ENCODE measurements around the gene PLCD3. TPM values are rescaled to one million over a fixed set of nuclear protein-coding genes. Genes with fewer than 3 reads are reported as not detected.

PLCD3 gene
- total and polyA plus RNA-seq, 2 of the 13 experiments (the other 11 are each of a cell fraction or from before 2014, with no cell fraction given): 11.3 to 39.1 TPM

- 0 out of 2 replicates have a peak, but pooled peaks have one; percentile 85 for TF ChIP-seq ZNF83 (CRISPR knock-in tag; IDR thresholded peaks at IDR 0.05; ENCODE audit: borderline replicate concordance)
- peak; percentile 94 for TF ChIP-seq MED8 (CRISPR knock-in tag; IDR thresholded peaks at IDR 0.05; ENCODE audit: insufficient replicate concordance)
- TF ChIP-seq ZSCAN9 (CRISPR knock-in tag; IDR thresholded peaks at IDR 0.05; ENCODE audit: borderline replicate concordance): peak; percentile 26; the same call in 1 of the 2 replicates
- no peak for TF ChIP-seq RORA (CRISPR knock-in tag; IDR thresholded peaks at IDR 0.05)
- TF ChIP-seq PRPF4 (IDR thresholded peaks at IDR 0.05; ENCODE audit: low read depth, low read length, poor library complexity, severe bottlenecking): peak; percentile 98
- TF ChIP-seq SP4 (CRISPR knock-in tag; IDR thresholded peaks at IDR 0.05): no peak; the same call in 1 of the 2 replicates
- TF ChIP-seq ZNF644 (CRISPR knock-in tag; IDR thresholded peaks at IDR 0.05; ENCODE audit: low read depth): no peak
- TF ChIP-seq FLYWCH1 (CRISPR knock-in tag; IDR thresholded peaks at IDR 0.05): no peak
- no peak for TF ChIP-seq TOPORS (CRISPR knock-in tag; IDR thresholded peaks at IDR 0.05)
- TF ChIP-seq BRF2 (CRISPR knock-in tag; IDR thresholded peaks at IDR 0.05): peak; percentile 82; the same call in 1 of the 2 replicates
- TF ChIP-seq LBX2 (CRISPR knock-in tag; IDR thresholded peaks at IDR 0.05; ENCODE audit: borderline replicate concordance): no peak
- no peak; the same call in 1 of the 2 replicates for TF ChIP-seq ZNF569 (CRISPR knock-in tag; IDR thresholded peaks at IDR 0.05; ENCODE audit: borderline replicate concordance)
- TF ChIP-seq ZMYM2 (CRISPR knock-in tag; IDR thresholded peaks at IDR 0.05): no peak
- TF ChIP-seq XRCC5 (optimal IDR thresholded peaks at IDR 0.05; ENCODE audit: low read length): no peak
- no peak for TF ChIP-seq TCF7 (IDR thresholded peaks at IDR 0.05; ENCODE audit: low read depth)
- TF ChIP-seq STAT5B (CRISPR knock-in tag; IDR thresholded peaks at IDR 0.05): 0 out of 2 replicates have a peak, but pooled peaks have one; percentile 67
- TF ChIP-seq NFE2L2 (IDR thresholded peaks at IDR 0.05; ENCODE audit: low read length): no peak; the same call in 1 of the 2 replicates
- peak; percentile 42; the same call in 1 of the 2 replicates for TF ChIP-seq ZNF543 (CRISPR knock-in tag; IDR thresholded peaks at IDR 0.05)
- TF ChIP-seq MXD4 (CRISPR knock-in tag; IDR thresholded peaks at IDR 0.05): peak; percentile 86
- TF ChIP-seq CENPX (CRISPR knock-in tag; IDR thresholded peaks at IDR 0.05): no peak
- no peak; the same call in 1 of the 2 replicates for TF ChIP-seq HOXA3 (CRISPR knock-in tag; IDR thresholded peaks at IDR 0.05)
- TF ChIP-seq KDM3A (CRISPR knock-in tag; IDR thresholded peaks at IDR 0.05; ENCODE audit: low read depth): peak; percentile 98
- TF ChIP-seq ZNF225 (CRISPR knock-in tag; IDR thresholded peaks at IDR 0.05): peak; percentile 71; the same call in 1 of the 2 replicates
- TF ChIP-seq ZSCAN31 (CRISPR knock-in tag; IDR thresholded peaks at IDR 0.05; ENCODE audit: low read depth): peak; percentile 62
- TF ChIP-seq ZNF263 (CRISPR knock-in tag; IDR thresholded peaks at IDR 0.05): peak; percentile 100
- TF ChIP-seq MTERF4 (CRISPR knock-in tag; IDR thresholded peaks at IDR 0.05): 0 out of 2 replicates have a peak, but pooled peaks have one; percentile 63
- TF ChIP-seq ZNF33B (CRISPR knock-in tag; IDR thresholded peaks at IDR 0.05): peak; percentile 91
- peak; percentile 66; the same call in 1 of the 2 replicates for TF ChIP-seq MAF1 (CRISPR knock-in tag; IDR thresholded peaks at IDR 0.05; ENCODE audit: borderline replicate concordance)
- TF ChIP-seq SMC3 (IDR thresholded peaks at IDR 0.05; ENCODE audit: low read length): peak; percentile 45
Observed at GRCh38 chr17:45148183-45149036, 16.1 kb upstream of the PLCD3 start, which contains the start of gene HEXIM1 (continued).
